NCI-H2171 (cell line): ENCODE measurements around the gene TEX38.
"Not testable (repeated sequence)": the region's sequence is repeated elsewhere in the genome, so short reads cannot be mapped to it uniquely, and the experiment has no call there.

Experiments
- DNase-seq: peaks from one replicate; lab custom pipeline; 2025; lab: John Stamatoyannopoulos, UW

Gene TEX38

DNA sequence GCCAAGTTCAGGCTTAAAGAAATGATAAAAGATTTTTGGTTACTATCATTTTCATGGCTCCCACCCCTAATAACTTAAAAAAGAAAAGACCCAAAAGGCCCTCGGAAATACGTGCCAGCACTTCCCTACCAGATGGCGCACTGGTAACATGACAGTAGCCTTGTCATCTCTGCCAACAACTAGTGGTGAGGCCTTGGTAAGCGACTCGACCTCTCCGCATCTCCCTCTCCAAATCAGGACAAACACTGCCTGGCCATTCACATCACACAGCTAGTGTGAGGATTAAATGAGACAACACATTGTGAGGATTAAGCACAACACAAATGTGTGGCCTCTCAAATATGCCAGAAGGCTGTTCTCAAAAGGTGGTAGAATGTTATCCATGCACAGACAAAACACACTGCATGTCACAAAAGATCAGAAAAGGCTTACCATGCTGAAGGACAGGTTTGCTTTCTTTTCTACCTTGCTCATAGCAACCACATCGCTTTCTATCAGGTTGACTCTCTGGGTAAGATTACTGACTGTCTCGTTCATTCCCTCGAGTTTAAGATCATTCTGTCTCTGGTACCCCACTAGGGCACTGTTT, 16.4 kb downstream of the TEX38 start:
- no peak for DNase-seq

DNA sequence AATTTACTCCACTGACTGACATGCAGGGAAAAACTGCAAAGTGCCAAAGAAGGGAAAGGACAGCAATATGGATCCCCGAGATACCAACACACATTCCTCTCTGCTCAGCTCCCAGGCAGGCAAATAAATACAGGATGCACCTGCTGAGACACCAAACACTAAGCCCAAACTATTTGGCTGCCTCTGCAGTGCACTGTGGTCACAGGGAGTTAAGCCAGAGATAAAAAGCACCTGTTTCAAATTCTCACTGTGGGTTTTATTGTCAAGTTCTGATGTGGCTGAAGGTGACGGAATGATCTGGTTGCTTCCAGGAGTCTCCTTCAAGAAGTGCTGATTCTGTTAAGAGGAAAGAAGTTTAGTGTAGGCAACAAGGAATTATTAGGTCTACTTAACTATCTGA, 17.7 kb downstream of the TEX38 start:
- DNase-seq, result no peak

GRCh38 chr1:46689897-46690296, 18.2 kb downstream of the TEX38 start:
- DNase-seq, result no peak

DNA sequence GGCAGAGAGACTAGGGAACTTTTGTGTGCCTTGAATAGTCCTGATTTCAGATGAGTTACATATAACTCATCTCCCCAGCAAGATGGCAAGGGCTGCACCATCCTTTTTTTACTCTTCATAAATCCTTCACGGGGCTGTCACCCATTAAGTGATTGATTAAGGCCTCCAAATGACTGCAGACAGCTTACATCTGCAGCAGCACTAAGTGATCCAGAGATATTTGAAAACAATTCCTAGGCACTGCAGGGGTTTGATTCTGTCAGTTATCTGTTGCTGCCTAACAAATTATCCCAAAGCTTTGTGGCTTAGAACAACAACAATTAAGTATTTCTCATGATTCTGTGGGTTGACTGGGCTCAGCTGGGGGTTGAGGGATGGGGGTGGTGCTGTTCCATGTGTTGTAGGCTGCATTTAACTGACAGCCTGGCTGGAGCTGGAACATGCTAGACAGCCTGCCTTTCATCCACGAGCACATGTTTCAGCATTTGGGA, 19.3 kb downstream of the TEX38 start:
- DNase-seq, result no peak

- DNase-seq, result no peak
Measured at GRCh38 chr1:46691997-46692790, 20.5 kb downstream of the TEX38 start.

- peak; percentile 34 for DNase-seq
Measured at GRCh38 chr1:46692811-46693770, 21.4 kb downstream of the TEX38 start.

- DNase-seq, result not testable (repeated sequence)
Measured at GRCh38 chr1:46694676-46695075, 23.0 kb downstream of the TEX38 start.

DNA sequence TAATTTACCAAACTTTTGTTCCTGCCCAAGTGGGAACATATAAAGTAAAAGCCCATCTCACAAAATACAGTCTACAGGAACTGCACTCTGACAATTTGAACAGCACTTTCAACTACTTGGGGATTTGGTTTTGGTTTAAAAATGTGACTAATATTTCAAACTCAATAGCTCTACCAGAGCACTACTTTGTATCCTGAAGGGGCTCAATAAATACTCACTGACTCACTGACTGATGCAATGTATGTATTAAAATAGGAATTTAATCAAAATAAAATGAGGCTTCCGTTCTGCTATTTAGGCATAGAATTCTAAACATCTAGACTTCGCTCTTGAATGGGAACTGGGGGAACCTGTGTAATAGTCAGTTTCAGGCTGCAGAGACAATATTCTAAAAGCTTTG, 25.4 kb downstream of the TEX38 start:
- no peak for DNase-seq

DNA sequence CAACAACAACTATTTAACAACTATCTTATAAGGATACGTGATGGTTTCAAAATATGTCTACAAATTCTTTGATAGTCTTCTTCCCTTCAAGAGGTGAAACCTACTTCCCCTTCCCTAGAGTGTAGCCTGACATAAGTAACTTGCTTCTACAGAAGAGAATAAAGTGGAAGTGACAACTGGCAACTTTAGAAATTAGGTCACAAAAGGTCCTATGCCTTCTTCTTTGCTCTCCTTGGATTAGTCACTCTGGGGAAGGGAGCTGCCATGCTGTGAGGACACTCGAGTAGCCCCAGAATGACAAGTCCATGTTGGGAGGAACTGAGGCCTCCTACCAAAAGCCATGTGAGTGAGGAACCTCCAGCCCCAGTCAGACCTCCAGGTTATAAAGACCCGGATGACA, 28.0 kb downstream of the TEX38 start:
- DNase-seq, result no peak

DNA sequence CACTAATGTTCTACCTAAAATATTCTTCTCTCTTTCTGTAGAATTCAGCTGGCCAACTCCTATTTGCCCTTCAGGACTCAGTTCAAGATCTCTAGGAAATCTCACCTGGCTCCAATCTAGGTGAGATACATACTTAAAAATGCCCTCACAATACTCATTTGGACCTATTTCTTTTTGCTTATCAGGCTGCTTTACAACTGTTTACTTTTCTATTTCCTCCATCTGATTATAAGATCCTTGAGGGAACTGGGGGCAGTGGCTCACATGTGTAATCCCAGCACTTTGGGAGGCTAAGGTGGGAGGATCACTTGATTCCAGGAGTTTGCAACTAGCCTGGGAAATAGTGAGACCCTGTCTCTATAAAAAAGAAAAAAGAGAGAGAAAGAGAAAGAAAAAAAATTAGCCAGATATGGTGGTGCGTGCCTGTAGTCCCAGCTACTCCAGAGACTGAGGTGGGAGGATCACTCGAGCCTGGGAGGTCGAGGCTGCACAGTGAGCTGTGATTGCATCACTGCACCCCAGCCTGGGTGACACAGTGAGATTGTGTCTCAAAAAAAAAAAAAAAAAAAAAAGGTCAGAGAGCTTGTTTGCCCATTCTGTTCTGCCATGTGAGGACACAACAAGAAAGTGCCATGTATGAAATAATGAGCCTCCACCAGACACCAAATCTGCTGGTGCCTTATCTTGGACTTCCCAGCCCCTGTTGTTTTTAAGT, 32.4 kb downstream of the TEX38 start:
- no peak for DNase-seq

- no peak for DNase-seq
Measured at GRCh38 chr1:46705408-46705807, 33.8 kb downstream of the TEX38 start.

DNA sequence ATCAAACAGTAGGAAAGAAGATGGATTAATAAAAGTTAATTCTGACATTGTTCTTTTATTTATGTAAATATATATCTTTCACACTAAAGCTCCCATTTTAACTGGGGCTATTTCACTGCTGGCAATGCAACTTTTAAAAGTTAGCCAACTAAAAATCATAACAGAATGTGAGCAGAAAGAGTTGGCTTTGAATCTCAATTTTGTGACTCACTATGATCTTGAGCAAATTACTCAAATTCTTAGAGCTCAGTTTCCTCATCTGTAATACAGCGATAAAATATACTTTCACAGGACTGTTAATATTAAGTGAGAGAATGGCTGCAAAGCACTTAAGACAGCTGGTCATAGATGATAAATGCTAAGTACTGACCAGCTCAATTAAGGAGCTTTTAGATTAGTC, 36.5 kb downstream of the TEX38 start:
- DNase-seq, result no peak

DNA sequence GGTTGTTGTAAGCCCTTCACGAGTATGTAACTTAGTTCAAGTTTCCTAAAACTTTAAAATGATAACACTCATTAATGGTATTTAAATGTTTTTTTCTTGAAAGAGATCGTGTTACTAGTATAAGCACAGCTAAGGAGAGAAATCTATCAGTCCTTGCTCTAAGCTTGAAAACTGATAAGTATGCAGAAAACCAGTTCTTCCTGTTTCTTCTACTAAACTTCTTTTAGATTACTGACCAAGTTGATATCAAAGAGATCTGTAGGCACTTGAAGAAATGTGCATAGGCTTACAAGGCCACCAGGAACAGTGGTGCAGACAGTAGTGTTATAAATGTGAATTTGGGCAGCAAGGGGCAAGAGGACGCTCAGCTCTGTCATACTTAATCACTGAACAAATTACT, 43.3 kb downstream of the TEX38 start:
- no peak for DNase-seq

GRCh38 chr1:46717654-46718053, 46.0 kb downstream of the TEX38 start:
- no peak for DNase-seq

- no peak for DNase-seq
Measured at GRCh38 chr1:46718340-46718726, 46.7 kb downstream of the TEX38 start.

DNA sequence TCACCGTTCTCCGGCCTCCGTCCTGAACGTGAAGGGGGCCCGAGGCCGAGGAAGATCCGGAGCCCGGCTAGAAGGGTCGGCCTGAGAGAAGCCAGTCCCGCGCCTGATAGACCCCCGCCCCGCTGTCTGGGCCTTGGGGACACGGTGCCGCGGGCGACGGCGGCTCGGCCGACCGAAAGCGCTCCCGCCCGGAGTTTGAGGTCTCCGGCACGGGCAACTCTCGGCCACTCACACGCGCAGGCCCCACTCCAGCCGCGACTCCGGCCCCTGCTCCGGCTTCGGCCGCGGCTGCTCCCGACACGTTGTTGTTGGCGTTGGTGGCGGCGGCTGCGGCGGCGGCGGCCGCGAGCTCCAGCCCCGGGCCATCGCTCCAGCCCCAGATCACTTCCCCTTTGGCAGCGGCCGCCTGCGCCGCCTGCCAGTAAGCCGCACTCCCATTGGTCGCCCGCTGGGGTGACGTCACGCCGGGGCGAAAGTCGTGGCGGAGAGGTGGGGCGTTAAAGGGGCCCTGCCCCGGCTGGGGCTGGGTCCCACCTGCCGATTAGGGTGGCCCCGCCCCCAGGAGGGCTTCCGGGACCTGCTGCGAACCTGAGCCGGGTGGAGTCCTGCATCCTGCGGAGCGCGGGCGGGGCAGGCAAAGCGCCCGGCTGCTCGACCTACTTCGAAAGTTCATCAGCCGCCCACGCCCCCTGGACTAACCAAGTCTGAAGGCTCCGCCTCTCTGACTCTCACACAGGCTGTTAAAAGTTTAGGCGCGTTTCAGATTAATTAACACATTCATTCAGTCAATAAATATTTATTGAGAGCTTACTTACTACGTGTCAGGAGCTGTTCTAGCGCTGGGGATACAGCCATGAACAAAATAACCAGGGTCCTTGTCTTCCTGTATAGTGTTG, 47.3 kb downstream of the TEX38 start, which contains the start of gene EFCAB14:
TSS of gene EFCAB14 (minus strand) at position 388 of the 896 bp plus-strand sequence. CDS start 1,027 bp downstream, outside the sequence.
- DNase-seq, result peak; percentile 94

DNA sequence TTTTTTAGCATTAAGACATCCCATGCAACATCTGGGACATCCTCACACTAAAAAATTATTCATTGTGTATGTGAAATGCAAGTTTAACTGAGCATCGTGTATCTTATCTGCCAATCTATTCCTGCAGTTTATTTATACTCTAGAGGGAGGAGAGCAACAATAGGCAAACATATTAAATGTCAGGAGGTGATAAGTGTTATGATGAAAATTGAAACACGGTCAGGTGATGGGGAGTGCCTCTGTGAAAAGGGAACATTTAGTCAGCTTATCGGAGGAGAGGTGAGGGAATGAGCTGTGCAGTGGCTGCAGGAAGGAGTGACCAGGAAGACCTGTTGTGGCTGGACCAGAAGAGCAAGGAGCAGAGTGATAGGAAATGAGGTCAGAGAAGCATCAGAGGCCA, 48.0 kb downstream of the TEX38 start:
- no peak for DNase-seq

DNA sequence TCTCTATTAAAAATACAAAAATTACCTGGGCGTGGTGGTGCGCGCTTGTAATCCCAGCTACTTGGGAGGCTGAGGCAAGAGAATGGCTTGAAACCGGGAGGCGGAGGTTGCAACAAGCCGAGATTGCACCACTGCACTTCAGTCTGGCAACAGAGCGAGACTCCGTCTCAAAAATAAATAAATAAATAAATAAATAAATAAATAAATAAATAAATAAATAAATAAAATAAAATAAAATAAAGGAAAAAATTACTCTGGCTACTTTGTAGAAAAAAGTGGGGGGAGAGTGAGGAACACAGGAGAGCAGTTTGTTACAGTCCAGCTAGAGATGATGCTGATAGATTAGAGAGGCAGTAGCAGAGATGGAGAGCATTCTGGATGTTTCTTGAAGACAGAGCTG, 48.7 kb downstream of the TEX38 start:
- not testable (repeated sequence) for DNase-seq

GRCh38 chr1:46721204-46721603, 49.5 kb downstream of the TEX38 start:
- no peak for DNase-seq

GRCh38 chr1:46721686-46722205, 50.1 kb downstream of the TEX38 start:
- no peak for DNase-seq
